ENCODE results near the gene GNG2.

The GNG2 gene

GRCh38 chr14:51938821-51939220 is 78.4 kb downstream of the GNG2 start:
- no peak for DNase-seq

GRCh38 chr14:51939226-51939625 is 78.8 kb downstream of the GNG2 start:
- no peak for DNase-seq

- DNase-seq = no peak
Measured at GRCh38 chr14:51939755-51940301, 79.4 kb downstream of the GNG2 start.

- no peak for DNase-seq
Measured at GRCh38 chr14:51942971-51943370, 82.6 kb downstream of the GNG2 start.

GRCh38 chr14:51950007-51950406 is 89.6 kb downstream of the GNG2 start:
- DNase-seq = no peak

- DNase-seq = no peak
Measured at GRCh38 chr14:51951656-51952055, 91.2 kb downstream of the GNG2 start.

- DNase-seq = no peak
Measured at GRCh38 chr14:51954031-51954430, 93.6 kb downstream of the GNG2 start.

- no peak for DNase-seq
Measured at GRCh38 chr14:51954657-51955056, 94.2 kb downstream of the GNG2 start.

- DNase-seq = no peak
Measured at GRCh38 chr14:51957950-51958349, 97.5 kb downstream of the GNG2 start.

GRCh38 chr14:51959928-51960327 is 99.5 kb downstream of the GNG2 start:
- no peak for DNase-seq

GRCh38 chr14:51960866-51961265 is 100.5 kb downstream of the GNG2 start:
- no peak for DNase-seq

GRCh38 chr14:51962711-51963110 is 102.3 kb downstream of the GNG2 start:
- DNase-seq = no peak

- peak in 1 of 51 donors; percentile 14 for DNase-seq
Measured at GRCh38 chr14:51963286-51963685, 102.9 kb downstream of the GNG2 start.

GRCh38 chr14:51967521-51967920 is 107.1 kb downstream of the GNG2 start:
- no peak for DNase-seq

- no peak for DNase-seq
Measured at GRCh38 chr14:51969852-51970540, 109.6 kb downstream of the GNG2 start.

- no peak for DNase-seq
Measured at GRCh38 chr14:51972566-51972965, 112.2 kb downstream of the GNG2 start.

- no peak for DNase-seq
Measured at GRCh38 chr14:51977075-51977474, 116.7 kb downstream of the GNG2 start.

- DNase-seq = no peak
Measured at GRCh38 chr14:51978681-51979085, 118.3 kb downstream of the GNG2 start.

GRCh38 chr14:51979088-51979709 is 118.8 kb downstream of the GNG2 start:
- peak in 49 of 51 donors; percentile 13 to 92 (median 59) for DNase-seq

GRCh38 chr14:51981218-51981854 is 120.9 kb downstream of the GNG2 start:
- DNase-seq = no peak

- DNase-seq = no peak
Measured at GRCh38 chr14:51988221-51988620, 127.8 kb downstream of the GNG2 start.
